Bronchial epithelial cell (primary cell): Measurements from ENCODE around the gene PLCG2. TPM values are rescaled to one million over a fixed set of nuclear protein-coding genes. Genes with fewer than 3 reads are reported as not detected.

Source experiments
- DNase-seq: peaks from one replicate; pipeline ENCODE4 v3.0.0-alpha.2; 2010; ENCODE audit warnings: low read depth
- FAIRE-seq: peaks from 2 replicates; lab custom pipeline; 2011; peaks lifted over from hg19 to GRCh38; lab: Jason Lieb, UNC
- H3K27me3 ChIP-seq: 2 replicates; pipeline ENCODE4 v1.5.1; 2011; ENCODE audit warnings: low read length; ENCODE audit not compliant: control insufficient read depth, insufficient read depth
- H3K36me3 ChIP-seq: 2 replicates; pipeline ENCODE4 v1.5.1; 2011; ENCODE audit warnings: low read length; ENCODE audit not compliant: control insufficient read depth, insufficient read depth
- H3K4me3 ChIP-seq: 2 replicates; pipeline ENCODE4 v1.5.1; 2011; ENCODE audit warnings: mild to moderate bottlenecking, low read depth, low read length, control low read depth
- CTCF ChIP-seq: IDR thresholded peaks from 2 replicates; pipeline ENCODE4 v1.5.1; 2011; ENCODE audit warnings: mild to moderate bottlenecking, moderate library complexity, low read length, control low read depth, inconsistent platforms; ENCODE audit not compliant: insufficient read depth, severe bottlenecking
- total RNA-seq: library from RNA; depleted of rRNA; stranded (reverse); fragments of >200 nt; gene quantifications from 2 replicates; pipeline ENCODE4 v1.2.1, GENCODE V29; 2014

The PLCG2 gene
- total RNA-seq, 1 donor from 2014 or later: 1.8 TPM

- TF ChIP-seq CTCF: no peak
- peaks cover 1% of the 10 kb centered on the region for H3K27me3 ChIP-seq
- no peak for FAIRE-seq
- no peak for DNase-seq
- no peaks in the 10 kb centered on the region for H3K36me3 ChIP-seq
- no peak overlapping the region for H3K4me3 ChIP-seq
Measured at GRCh38 chr16:81832801-81833547, 53.9 kb downstream of the PLCG2 start.

- no peak for TF ChIP-seq CTCF
- DNase-seq: no peak
- no peaks in the 10 kb centered on the region for H3K36me3 ChIP-seq
- no peak for FAIRE-seq
- H3K27me3 ChIP-seq: peaks cover 1% of the 10 kb centered on the region
- no peak overlapping the region for H3K4me3 ChIP-seq
Measured at GRCh38 chr16:81833751-81834150, 54.7 kb downstream of the PLCG2 start.

- DNase-seq (no peak), FAIRE-seq (no peak)
- Histone ChIP-seq H3K36me3 (no peaks in the 10 kb centered on the region), H3K27me3 (peaks cover 1% of the 10 kb centered on the region), H3K4me3 (no peak overlapping the region)
- no peak for TF ChIP-seq CTCF
Measured at GRCh38 chr16:81834868-81835267, 55.8 kb downstream of the PLCG2 start.

GRCh38 chr16:81836279-81837054 is 57.4 kb downstream of the PLCG2 start:
- TF ChIP-seq CTCF: no peak
- H3K27me3 ChIP-seq: peaks cover 1% of the 10 kb centered on the region
- no peak overlapping the region for H3K4me3 ChIP-seq
- no peaks in the 10 kb centered on the region for H3K36me3 ChIP-seq
- FAIRE-seq (no peak), DNase-seq (no peak)

GRCh38 chr16:81837312-81837751 is 58.2 kb downstream of the PLCG2 start:
- no peak for TF ChIP-seq CTCF
- Histone ChIP-seq H3K4me3 (no peak overlapping the region), H3K36me3 (no peaks in the 10 kb centered on the region), H3K27me3 (peaks cover 1% of the 10 kb centered on the region)
- no peak for FAIRE-seq
- DNase-seq: no peak
